AG09309 (cell line): ENCODE measurements around the gene ABLIM1.
A peak's percentile ranks its signal among the peaks of the same experiment; 100 is the strongest.

ENCODE experiments used
- DNase-seq: peaks from one replicate; pipeline ENCODE4 v3.0.0-alpha.2; 2010; ENCODE audit warnings: low read depth
- H3K4me3 ChIP-seq: 2 replicates; pipeline ENCODE4 v1.5.1; 2011; ENCODE audit warnings: mild to moderate bottlenecking, low read depth, low read length, moderate library complexity; ENCODE audit not compliant: control insufficient read depth
- TF ChIP-seq, protein P1 (sequence below): IDR thresholded peaks from 2 replicates; pipeline ENCODE4 v1.5.1; 2011; ENCODE audit warnings: mild to moderate bottlenecking, low read depth, low read length, inconsistent platforms; ENCODE audit not compliant: insufficient read depth, control insufficient read depth; ENCODE audit errors: missing control alignments

ABLIM1 gene

DNA sequence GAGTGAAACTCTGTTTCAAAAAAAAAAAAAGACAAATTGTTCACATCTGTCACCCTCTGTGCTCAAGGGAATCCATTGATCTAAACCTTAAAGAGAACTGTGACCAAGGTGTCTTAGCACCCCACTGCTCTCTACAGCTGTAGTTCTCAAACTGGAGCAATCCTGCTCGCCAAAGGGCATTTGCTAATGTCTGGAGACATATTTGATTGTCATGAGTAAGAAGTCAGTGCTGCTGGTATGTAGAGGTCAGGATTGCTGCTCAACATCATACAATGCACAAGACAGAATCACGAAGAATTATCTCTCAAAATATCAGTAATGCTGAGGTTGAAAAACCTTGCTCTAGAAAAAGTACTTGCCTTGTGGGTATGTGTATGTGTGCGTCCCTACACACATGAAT lies 30.0 kb downstream of the ABLIM1 start:
- H3K4me3 ChIP-seq, result no peak overlapping the region
- DNase-seq, result no peak
- TF ChIP-seq, protein P1, sequence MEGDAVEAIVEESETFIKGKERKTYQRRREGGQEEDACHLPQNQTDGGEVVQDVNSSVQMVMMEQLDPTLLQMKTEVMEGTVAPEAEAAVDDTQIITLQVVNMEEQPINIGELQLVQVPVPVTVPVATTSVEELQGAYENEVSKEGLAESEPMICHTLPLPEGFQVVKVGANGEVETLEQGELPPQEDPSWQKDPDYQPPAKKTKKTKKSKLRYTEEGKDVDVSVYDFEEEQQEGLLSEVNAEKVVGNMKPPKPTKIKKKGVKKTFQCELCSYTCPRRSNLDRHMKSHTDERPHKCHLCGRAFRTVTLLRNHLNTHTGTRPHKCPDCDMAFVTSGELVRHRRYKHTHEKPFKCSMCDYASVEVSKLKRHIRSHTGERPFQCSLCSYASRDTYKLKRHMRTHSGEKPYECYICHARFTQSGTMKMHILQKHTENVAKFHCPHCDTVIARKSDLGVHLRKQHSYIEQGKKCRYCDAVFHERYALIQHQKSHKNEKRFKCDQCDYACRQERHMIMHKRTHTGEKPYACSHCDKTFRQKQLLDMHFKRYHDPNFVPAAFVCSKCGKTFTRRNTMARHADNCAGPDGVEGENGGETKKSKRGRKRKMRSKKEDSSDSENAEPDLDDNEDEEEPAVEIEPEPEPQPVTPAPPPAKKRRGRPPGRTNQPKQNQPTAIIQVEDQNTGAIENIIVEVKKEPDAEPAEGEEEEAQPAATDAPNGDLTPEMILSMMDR, result no peak

DNA sequence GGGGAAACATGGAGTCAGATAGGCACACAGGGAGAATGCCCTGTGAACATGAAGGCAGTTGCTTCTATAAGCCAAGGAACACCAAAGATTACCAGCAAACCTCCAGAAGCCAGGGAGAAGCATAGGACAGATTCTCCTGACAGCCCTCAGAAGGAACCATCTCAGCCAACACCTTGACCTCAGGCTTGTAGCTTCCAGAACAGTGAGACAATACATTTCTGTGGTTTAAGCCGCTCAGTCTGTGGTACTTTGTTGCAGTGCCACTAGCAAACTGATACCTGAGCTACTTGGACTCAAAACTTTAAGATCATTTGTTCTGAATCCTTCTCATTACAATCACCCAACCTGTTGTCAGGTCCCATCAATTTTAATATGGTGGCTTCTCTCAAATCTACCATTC lies 31.2 kb downstream of the ABLIM1 start:
- DNase-seq, result no peak
- H3K4me3 ChIP-seq, result no peak overlapping the region
- TF ChIP-seq, protein P1, result no peak

DNA sequence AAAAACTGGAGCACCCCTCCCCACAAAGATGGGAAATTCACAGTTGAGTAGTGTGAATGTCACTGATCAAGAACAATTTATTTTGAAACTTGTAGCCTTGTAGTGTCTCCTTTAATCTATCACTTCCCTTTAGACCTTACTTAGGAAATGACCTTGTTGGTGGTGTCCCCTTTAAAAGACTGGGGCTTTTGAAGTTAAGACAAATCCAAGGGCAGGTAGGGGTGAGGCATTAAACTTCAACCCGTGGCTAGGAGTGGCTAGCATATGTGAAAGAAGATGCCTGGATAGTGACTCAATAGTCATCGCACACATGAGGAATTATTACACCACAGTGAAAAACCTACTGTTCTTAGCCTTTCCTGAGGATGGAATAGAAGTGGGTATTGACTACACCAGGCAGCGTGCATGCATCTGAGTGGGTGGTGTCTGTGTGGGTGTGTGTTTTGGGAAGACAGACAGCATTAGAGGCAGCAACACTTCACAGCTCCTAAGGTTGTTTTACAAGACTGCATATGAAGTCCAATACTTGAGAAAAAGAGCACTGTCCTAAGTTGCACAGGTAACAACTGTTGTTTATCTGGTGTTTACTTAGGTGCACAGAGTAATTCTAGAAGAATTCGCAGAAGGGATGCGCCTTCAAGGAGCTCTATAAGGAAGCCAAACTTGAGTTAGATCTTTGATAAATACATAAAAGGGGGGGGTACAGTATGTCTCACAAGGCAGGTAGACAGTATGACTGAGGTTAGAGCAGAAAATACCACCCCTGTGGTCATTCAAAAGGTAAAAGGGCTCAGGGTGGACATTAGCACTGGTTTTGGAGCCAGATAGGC lies 32.9 kb downstream of the ABLIM1 start:
- DNase-seq, result no peak
- no peak overlapping the region for H3K4me3 ChIP-seq
- TF ChIP-seq, protein P1, result no peak

DNA sequence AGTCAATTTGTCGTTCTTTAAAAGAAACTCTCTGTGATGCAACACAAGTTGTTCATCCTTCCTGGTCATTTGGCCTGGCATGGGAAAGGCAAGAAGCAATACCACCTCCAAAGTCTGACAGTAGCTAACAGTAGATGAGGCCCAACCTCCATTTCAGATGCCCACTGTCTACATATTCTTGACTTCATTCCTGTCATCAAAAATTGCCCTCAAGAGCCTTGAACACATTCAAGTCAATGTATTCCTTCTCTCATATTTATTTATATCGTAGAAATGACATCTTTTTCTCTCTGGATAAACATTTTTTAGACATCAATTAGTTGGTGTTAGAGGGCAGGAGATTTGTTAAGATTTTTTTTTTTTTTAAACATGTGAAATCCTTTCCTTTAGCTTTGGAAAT lies 33.7 kb downstream of the ABLIM1 start:
- no peak overlapping the region for H3K4me3 ChIP-seq
- no peak for DNase-seq
- TF ChIP-seq, protein P1, result no peak

DNA sequence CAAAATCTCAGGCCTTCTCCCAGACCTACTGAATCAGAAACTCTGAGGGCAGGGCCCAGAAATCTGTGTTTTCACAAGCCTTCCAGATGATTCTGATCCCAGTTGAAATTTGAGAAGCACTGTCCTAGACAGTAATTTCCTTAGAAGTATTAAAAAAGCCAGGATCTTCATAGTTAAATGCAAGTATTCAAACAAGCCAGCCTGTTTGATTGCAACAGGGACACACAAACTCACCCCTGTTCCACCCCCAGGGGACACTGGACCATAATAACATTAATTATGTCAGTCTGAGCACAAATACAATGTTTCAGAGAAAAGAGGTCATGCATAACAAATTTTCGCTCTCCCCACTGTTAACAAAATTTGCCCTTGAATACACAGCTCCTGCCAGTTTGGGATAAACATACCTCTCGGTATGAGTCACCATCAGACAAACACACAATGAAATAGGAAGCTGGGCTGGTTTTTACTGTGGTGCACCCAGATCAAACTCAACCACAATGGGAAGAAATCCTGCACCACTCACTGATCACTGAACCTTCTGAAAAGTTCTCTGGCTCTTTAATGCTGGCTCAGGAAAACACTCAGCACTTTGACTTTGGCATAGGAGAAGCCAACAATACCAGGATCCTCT lies 34.3 kb downstream of the ABLIM1 start:
- TF ChIP-seq, protein P1, result no peak
- DNase-seq, result peak; percentile 72
- H3K4me3 ChIP-seq, result no peak overlapping the region

DNA sequence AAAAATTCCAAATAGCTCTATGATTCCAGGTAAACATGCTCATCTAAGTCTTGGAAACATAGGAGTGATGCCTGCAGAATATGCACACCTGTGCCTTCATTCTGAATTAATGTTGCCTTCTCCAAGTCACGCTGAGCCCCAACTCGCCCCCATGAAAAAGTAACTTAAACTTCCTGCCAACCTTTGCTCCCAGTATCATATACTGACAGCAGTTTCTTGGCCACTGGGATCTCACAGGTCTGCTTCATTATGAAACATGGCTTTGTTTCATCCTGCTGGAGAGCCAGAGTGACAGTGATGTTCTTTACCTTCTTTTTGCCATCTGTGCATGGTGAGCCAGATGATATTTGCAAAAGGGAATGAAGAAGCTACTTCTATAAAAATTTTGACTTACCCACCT lies 34.9 kb downstream of the ABLIM1 start:
- TF ChIP-seq, protein P1, result no peak
- no peak for DNase-seq
- no peak overlapping the region for H3K4me3 ChIP-seq

DNA sequence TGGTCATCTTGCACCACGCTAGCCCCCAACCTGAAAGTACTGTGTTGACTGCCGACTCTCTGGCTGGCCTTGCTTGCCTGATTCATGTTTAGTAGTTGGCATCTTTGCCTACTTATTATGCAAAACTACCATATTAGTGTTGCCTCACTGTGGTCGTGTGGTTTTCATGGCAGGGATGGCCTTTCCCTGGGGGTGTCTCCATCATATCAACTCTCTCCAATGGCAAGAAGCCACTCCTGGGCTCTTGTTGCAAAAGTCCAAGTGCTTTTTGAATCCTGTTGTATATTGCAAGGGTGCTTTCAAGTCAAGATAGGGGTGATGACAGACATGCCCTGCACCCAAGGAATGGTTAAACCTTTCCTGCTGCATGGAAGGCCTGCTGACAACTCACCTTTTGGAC lies 39.4 kb downstream of the ABLIM1 start:
- DNase-seq, result no peak
- TF ChIP-seq, protein P1, result no peak
- H3K4me3 ChIP-seq, result no peak overlapping the region
